K562 (cell line): ENCODE data around the gene S1PR1. TPM values are rescaled to one million over a fixed set of nuclear protein-coding genes. Genes with fewer than 3 reads are reported as not detected.

ENCODE experiments used
- ATF1 ChIP-seq, 2 experiments: fragments of 450-650 bp in 1 of 2; IDR thresholded peaks; 2 replicates each; pipeline ENCODE4 v1.6.1; 2016; ENCODE audit warnings: missing compliant biosample characterization in 1 of 2, missing genetic modification characterization in 1 of 2
- CBFA2T3 ChIP-seq: fragments of 450-650 bp; IDR thresholded peaks from 2 replicates; pipeline ENCODE4 v1.6.1; 2017
- CHD1 ChIP-seq: fragments of 200-600 bp; sonication (generic); IDR thresholded peaks from one replicate; pipeline ENCODE4 v1.6.1; 2012; ENCODE audit warnings: mild to moderate bottlenecking, moderate library complexity, low read length, inconsistent platforms
- DIDO1 ChIP-seq: fragments of 450-650 bp; IDR thresholded peaks from 2 replicates; pipeline ENCODE4 v1.6.1; 2016; ENCODE audit warnings: low read depth, missing biosample characterization, missing genetic modification characterization
- GTF2E2 ChIP-seq: fragments of 200-800 bp; sonication (Bioruptor generic); IDR thresholded peaks from 2 replicates; pipeline ENCODE4 v1.6.1; 2016; ENCODE audit warnings: missing genetic modification characterization, missing compliant biosample characterization
- GTF3C2 ChIP-seq: IDR thresholded peaks from 3 replicates; pipeline ENCODE4 v1.6.1; 2011; ENCODE audit warnings: borderline replicate concordance, mild to moderate bottlenecking, moderate library complexity; ENCODE audit not compliant: insufficient read length; ENCODE audit errors: extremely low read depth
- NELFE ChIP-seq: IDR thresholded peaks from 2 replicates; pipeline ENCODE4 v1.6.1; 2011; ENCODE audit warnings: mild to moderate bottlenecking; ENCODE audit not compliant: insufficient read depth, insufficient read length
- NFIC ChIP-seq: fragments of 450-650 bp; IDR thresholded peaks from 2 replicates; pipeline ENCODE4 v1.6.1; 2017; ENCODE audit warnings: mild to moderate bottlenecking, inconsistent platforms
- PHF20 ChIP-seq: fragments of 450-650 bp; IDR thresholded peaks from 2 replicates; pipeline ENCODE4 v1.6.1; 2018; ENCODE audit not compliant: partially characterized antibody
- POU5F1 ChIP-seq: fragments of 150-350 bp; IDR thresholded peaks from 2 replicates; pipeline ENCODE4 v1.6.1; 2014; ENCODE audit warnings: borderline replicate concordance, low read length, low read depth, mild to moderate bottlenecking; ENCODE audit not compliant: partially characterized antibody
- SMARCE1 ChIP-seq: fragments of 450-650 bp; IDR thresholded peaks from 2 replicates; pipeline ENCODE4 v1.7.1; 2016; ENCODE audit warnings: mild to moderate bottlenecking
- STAT5A ChIP-seq: IDR thresholded peaks from 2 replicates; pipeline ENCODE4 v1.6.1; 2012; ENCODE audit warnings: low read length, inconsistent platforms, borderline replicate concordance
- TFAP4 ChIP-seq: sonication (generic); formaldehyde crosslinking; IDR thresholded peaks from 2 replicates; pipeline ENCODE4 v1.8.0; 2022; ENCODE audit warnings: missing genetic modification reagents, mild to moderate bottlenecking, moderate library complexity, borderline replicate concordance
- ZKSCAN1 ChIP-seq: fragments of 150-350 bp; IDR thresholded peaks from 2 replicates; pipeline ENCODE4 v1.6.1; 2016; ENCODE audit warnings: low read depth, low read length
- ZNF224 ChIP-seq: sonication (generic); formaldehyde crosslinking; IDR thresholded peaks from 2 replicates; pipeline ENCODE4 v1.8.0; 2022; ENCODE audit warnings: mild to moderate bottlenecking, missing genetic modification reagents
- ZNF316 ChIP-seq: fragments of 450-650 bp; IDR thresholded peaks from 2 replicates; pipeline ENCODE4 v1.6.1; 2016
- polyA plus RNA-seq, 8 experiments: library from polyadenylated mRNA; depleted of rRNA in 4 of 8; stranded (reverse) in 5 of 8; unstranded in 3 of 8; fragments of >200 nt; fragmentation: Nextera tagmentation in 2 of 8; fragmentation: Illumina TruSeq in 1 of 8; extraction: Ambion mirVana in 2 of 8; extraction: Trizol in 1 of 8; gene quantifications; 2 replicates each; pipeline versions ENCODE4 v1.2.1 to v1.2.3, GENCODE V29; 2011 to 2014; ENCODE audit warnings: inconsistent platforms in 1 of 8, missing spikeins in 1 of 8
- total RNA-seq, 7 experiments: library from RNA; depleted of rRNA in 6 of 7; stranded (reverse); fragments of >200 nt in 6 of 7; fragmentation: Illumina TruSeq in 2 of 7; extraction: Trizol in 2 of 7; gene quantifications; 2 replicates each; pipeline versions ENCODE4 v1.2.1 to v1.2.3, GENCODE V29; 2011 to 2021; ENCODE audit warnings: low replicate concordance in 1 of 7
- TF ChIP-seq, protein P1 (sequence below): fragments of 450-650 bp; IDR thresholded peaks from 2 replicates; pipeline ENCODE4 v1.6.1; 2016; ENCODE audit warnings: low read depth
- TF ChIP-seq, protein P2 (sequence below): fragments of 250-450 bp; sonication (Bioruptor Pico); IDR thresholded peaks from 2 replicates; pipeline ENCODE4 v1.8.0; 2022; ENCODE audit warnings: moderate library complexity, mild to moderate bottlenecking, inconsistent platforms

S1PR1 gene
- total and polyA plus RNA-seq, 9 of the 15 experiments (the other 6 are each of a cell fraction or from before 2014, with no cell fraction given): 0.22 to 1.2 (median 0.43) TPM

DNA sequence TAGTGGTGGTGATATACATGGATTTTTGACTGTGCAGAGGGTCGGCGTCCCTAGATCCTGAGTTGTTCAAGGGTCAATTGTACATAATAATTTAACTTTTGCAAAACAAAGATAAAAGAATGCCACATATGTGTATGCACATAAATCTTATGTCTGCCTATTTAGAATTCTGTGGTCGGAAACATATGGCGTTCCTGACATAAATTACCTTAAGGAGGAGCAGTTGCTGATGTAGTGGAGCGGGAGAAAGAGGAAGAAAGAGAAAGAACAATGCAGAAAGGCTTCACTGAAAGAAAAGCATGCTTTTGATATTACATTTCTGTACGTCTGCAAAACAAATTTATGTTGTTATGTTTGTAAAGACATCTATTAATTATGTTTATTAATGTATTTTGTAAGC lies 40.0 kb downstream of the S1PR1 start (continued):
- TF ChIP-seq GTF2E2 (tag): no peak
- TF ChIP-seq NELFE: no peak
- peak; percentile 28; the same call in 1 of the 2 replicates for TF ChIP-seq SMARCE1
- TF ChIP-seq ZNF224: no peak
- no peak for TF ChIP-seq PHF20
- no peak for TF ChIP-seq ZKSCAN1
- TF ChIP-seq ZNF316: no peak
- no peak for TF ChIP-seq NFIC
- no peak for TF ChIP-seq STAT5A
- no peak for TF ChIP-seq CHD1
- TF ChIP-seq POU5F1: no peak
- no peak for TF ChIP-seq GTF3C2
- TF ChIP-seq TFAP4 (CRISPR knock-in tag): peak; percentile 17; the same call in 1 of the 2 replicates
- no peak for TF ChIP-seq DIDO1
- TF ChIP-seq, protein P1, sequence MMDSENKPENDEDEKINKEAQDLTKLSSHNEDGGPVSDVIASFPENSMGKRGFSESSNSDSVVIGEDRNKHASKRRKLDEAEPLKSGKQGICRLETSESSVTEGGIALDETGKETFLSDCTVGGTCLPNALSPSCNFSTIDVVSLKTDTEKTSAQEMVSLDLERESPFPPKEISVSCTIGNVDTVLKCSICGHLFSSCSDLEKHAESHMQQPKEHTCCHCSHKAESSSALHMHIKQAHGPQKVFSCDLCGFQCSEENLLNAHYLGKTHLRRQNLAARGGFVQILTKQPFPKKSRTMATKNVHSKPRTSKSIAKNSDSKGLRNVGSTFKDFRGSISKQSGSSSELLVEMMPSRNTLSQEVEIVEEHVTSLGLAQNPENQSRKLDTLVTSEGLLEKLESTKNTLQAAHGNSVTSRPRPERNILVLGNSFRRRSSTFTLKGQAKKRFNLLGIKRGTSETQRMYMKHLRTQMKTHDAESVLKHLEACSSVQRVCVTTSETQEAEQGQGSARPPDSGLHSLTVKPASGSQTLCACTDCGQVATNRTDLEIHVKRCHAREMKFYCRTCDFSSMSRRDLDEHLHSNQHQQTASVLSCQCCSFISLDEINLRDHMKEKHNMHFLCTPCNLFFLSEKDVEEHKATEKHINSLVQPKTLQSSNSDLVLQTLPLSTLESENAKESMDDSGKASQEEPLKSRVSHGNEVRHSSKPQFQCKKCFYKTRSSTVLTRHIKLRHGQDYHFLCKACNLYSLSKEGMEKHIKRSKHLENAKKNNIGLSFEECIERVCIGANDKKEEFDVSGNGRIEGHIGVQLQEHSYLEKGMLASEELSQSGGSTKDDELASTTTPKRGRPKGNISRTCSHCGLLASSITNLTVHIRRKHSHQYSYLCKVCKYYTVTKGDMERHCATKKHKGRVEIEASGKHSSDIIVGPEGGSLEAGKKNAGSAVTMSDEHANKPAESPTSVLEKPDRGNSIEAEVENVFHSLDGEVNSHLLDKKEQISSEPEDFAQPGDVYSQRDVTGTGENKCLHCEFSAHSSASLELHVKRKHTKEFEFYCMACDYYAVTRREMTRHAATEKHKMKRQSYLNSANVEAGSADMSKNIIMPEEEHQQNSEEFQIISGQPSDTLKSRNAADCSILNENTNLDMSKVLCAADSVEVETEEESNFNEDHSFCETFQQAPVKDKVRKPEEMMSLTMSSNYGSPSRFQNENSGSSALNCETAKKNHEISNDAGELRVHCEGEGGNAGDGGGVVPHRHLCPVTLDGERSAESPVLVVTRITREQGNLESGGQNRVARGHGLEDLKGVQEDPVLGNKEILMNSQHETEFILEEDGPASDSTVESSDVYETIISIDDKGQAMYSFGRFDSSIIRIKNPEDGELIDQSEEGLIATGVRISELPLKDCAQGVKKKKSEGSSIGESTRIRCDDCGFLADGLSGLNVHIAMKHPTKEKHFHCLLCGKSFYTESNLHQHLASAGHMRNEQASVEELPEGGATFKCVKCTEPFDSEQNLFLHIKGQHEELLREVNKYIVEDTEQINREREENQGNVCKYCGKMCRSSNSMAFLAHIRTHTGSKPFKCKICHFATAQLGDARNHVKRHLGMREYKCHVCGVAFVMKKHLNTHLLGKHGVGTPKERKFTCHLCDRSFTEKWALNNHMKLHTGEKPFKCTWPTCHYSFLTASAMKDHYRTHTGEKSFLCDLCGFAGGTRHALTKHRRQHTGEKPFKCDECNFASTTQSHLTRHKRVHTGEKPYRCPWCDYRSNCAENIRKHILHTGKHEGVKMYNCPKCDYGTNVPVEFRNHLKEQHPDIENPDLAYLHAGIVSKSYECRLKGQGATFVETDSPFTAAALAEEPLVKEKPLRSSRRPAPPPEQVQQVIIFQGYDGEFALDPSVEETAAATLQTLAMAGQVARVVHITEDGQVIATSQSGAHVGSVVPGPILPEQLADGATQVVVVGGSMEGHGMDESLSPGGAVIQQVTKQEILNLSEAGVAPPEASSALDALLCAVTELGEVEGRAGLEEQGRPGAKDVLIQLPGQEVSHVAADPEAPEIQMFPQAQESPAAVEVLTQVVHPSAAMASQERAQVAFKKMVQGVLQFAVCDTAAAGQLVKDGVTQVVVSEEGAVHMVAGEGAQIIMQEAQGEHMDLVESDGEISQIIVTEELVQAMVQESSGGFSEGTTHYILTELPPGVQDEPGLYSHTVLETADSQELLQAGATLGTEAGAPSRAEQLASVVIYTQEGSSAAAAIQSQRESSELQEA: no peak
- TF ChIP-seq ATF1 (CRISPR knock-in tag; IDR thresholded peaks at IDR 0.05): no peak
- TF ChIP-seq ATF1 (tag; IDR thresholded peaks at IDR 0.05): no peak
- TF ChIP-seq CBFA2T3: peak; percentile 26; the same call in 1 of the 2 replicates
- TF ChIP-seq, protein P2, sequence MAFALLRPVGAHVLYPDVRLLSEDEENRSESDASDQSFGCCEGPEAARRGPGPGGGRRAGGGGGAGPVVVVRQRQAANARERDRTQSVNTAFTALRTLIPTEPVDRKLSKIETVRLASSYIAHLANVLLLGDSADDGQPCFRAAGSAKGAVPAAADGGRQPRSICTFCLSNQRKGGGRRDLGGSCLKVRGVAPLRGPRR (CRISPR knock-in tag): no peak
